Gastroesophageal sphincter (tissue), 4 donors: ENCODE measurements around the gene MRPL12. TPM values are rescaled to one million over a fixed set of nuclear protein-coding genes. Genes with fewer than 3 reads are reported as not detected.
"Not testable (repeated sequence)": the region's sequence is repeated elsewhere in the genome, so short reads cannot be mapped to it uniquely, and the experiment has no call there.

Source experiments
- ATAC-seq: fragments of 150-250 bp; one replicate; pipeline ENCODE4 v1.9.1; 2016; ENCODE audit warnings: mild to moderate bottlenecking, moderate library complexity
- H3K27ac ChIP-seq, 4 donors: fragments of 200-600 bp; sonication (generic) in 3 of 4; 1 replicate in 3 of 4; 2 replicates in 1 of 4; pipeline ENCODE4 v1.5.1; 2016 to 2019
- H3K27me3 ChIP-seq: fragments of 200-600 bp; sonication (generic); one replicate; pipeline ENCODE4 v1.5.1; 2019
- H3K36me3 ChIP-seq, 2 donors: fragments of 200-600 bp; sonication (generic); one replicate each; pipeline ENCODE4 v1.5.1; 2019; ENCODE audit warnings: control low read depth in 1 of 2
- H3K4me1 ChIP-seq, 3 donors: fragments of 200-600 bp; sonication (generic); 1 replicate in 2 of 3; 2 replicates in 1 of 3; pipeline ENCODE4 v1.5.1; 2016 to 2019; ENCODE audit warnings: control low read depth in 2 of 3
- H3K4me3 ChIP-seq, 2 donors: fragments of 200-600 bp; sonication (generic); one replicate each; pipeline ENCODE4 v1.5.1; 2019; ENCODE audit warnings: mild to moderate bottlenecking in 1 of 2, moderate library complexity in 1 of 2
- H3K9me3 ChIP-seq, 3 donors: fragments of 200-600 bp; sonication (generic); one replicate each; pipeline ENCODE4 v1.5.1; 2017 to 2019; ENCODE audit warnings: control low read depth in 2 of 3
- CTCF ChIP-seq, 4 experiments: fragments of 200-600 bp in 2 of 4; fragments of 450-650 bp in 2 of 4; sonication (generic) in 1 of 4; IDR thresholded peaks; one replicate each; pipeline ENCODE4 v1.5.1; 2017 to 2019; ENCODE audit warnings: antibody characterized with exemption in 4 of 4, mild to moderate bottlenecking in 2 of 4, moderate library complexity in 2 of 4
- EP300 ChIP-seq: sonication (generic); formaldehyde crosslinking; IDR thresholded peaks from one replicate; pipeline ENCODE4 v1.6.1; 2017; ENCODE audit warnings: antibody characterized with exemption, mild to moderate bottlenecking
- POLR2A ChIP-seq, 2 donors: fragments of 450-650 bp; IDR thresholded peaks; one replicate each; pipeline ENCODE4 v1.6.1; 2017; ENCODE audit warnings: antibody characterized with exemption in 2 of 2, mild to moderate bottlenecking in 2 of 2, moderate library complexity in 1 of 2
- POLR2AphosphoS5 ChIP-seq: sonication (generic); formaldehyde crosslinking; IDR thresholded peaks from one replicate; pipeline ENCODE4 v1.6.1; 2017; ENCODE audit warnings: antibody characterized with exemption
- WGBS, 2 donors: methylation state at CpG; one replicate each; pipeline ENCODE4 v1.1.5; 2018; ENCODE audit warnings: low coverage in 1 of 2; 5-methylcytosine and 5-hydroxymethylcytosine counted together
- total RNA-seq, 4 donors: library from RNA; depleted of rRNA; stranded (reverse); fragments of >200 nt; gene quantifications; one replicate each; pipeline ENCODE4 v1.1.0, GENCODE V29; 2016

MRPL12 gene
- total RNA-seq, 4 donors from 2014 or later: 27.5 to 42.9 (median 29.3) TPM

- H3K27me3 ChIP-seq: peaks cover 90% of the 10 kb centered on the region
- no peak for ATAC-seq
- H3K4me1 ChIP-seq: peaks cover 0 to 9% (median 0%) of the 10 kb centered on the region in 3 donors
- no peak overlapping the region for H3K4me3 ChIP-seq
- H3K9me3 ChIP-seq: no peaks in the 10 kb centered on the region
- 7 to 25% methylated on average over 5 to 6 of the region's 30 CpGs for WGBS, 2 donors
- no peak overlapping the region for H3K27ac ChIP-seq
- no peaks in the 10 kb centered on the region for H3K36me3 ChIP-seq
- no peak for TF ChIP-seq POLR2A (IDR thresholded peaks at IDR 0.05)
Observed at GRCh38 chr17:81735264-81736102, 32.3 kb downstream of the MRPL12 start.

- H3K9me3 ChIP-seq: no peaks in the 10 kb centered on the region
- no peak for TF ChIP-seq POLR2A (IDR thresholded peaks at IDR 0.05)
Observed at GRCh38 chr17:81737947-81738800, 35.0 kb downstream of the MRPL12 start.

GRCh38 chr17:81738801-81739393 is 35.7 kb downstream of the MRPL12 start:
- TF ChIP-seq EP300 (no peak), CTCF (IDR thresholded peaks at IDR 0.05) (no peak), POLR2A (IDR thresholded peaks at IDR 0.05) (no peak), POLR2AphosphoS5 (no peak)
- H3K36me3 ChIP-seq: no peaks in the 10 kb centered on the region

More at GRCh38 chr17:81737947-81738800, 35.0 kb downstream of the MRPL12 start:
- no peak overlapping the region for H3K4me3 ChIP-seq
- H3K36me3 ChIP-seq: no peaks in the 10 kb centered on the region
- 90% methylated on average over 8 of the region's 31 CpGs; no CpG with 5 or more reads in 1 of the 2 donors for WGBS, 2 donors
- H3K27me3 ChIP-seq: peaks cover 80% of the 10 kb centered on the region
- ATAC-seq: no peak
- H3K4me1 ChIP-seq: peaks cover 0 to 9% (median 0%) of the 10 kb centered on the region in 3 donors
- H3K27ac ChIP-seq: no peak overlapping the region

GRCh38 chr17:81739593-81739992 is 36.4 kb downstream of the MRPL12 start:
- 67 to 100% methylated on average over 1 of the region's 8 CpGs for WGBS, 2 donors

More at GRCh38 chr17:81738801-81739393, 35.7 kb downstream of the MRPL12 start:
- H3K9me3 ChIP-seq: no peaks in the 10 kb centered on the region
- WGBS, 2 donors: 60 to 72% methylated on average over 1 to 9 of the region's 27 CpGs
- ATAC-seq: no peak
- H3K27ac ChIP-seq: no peak overlapping the region
- peaks cover 73% of the 10 kb centered on the region for H3K27me3 ChIP-seq
- H3K4me3 ChIP-seq: no peak overlapping the region
- H3K4me1 ChIP-seq: peaks cover 0 to 4% (median 0%) of the 10 kb centered on the region in 3 donors

GRCh38 chr17:81740395-81740961 is 37.3 kb downstream of the MRPL12 start:
- Histone ChIP-seq H3K27ac (no peak overlapping the region), H3K4me1 (no peaks in the 10 kb centered on the region), H3K27me3 (peaks cover 57% of the 10 kb centered on the region), H3K4me3 (no peak overlapping the region), H3K9me3 (no peaks in the 10 kb centered on the region), H3K36me3 (no peaks in the 10 kb centered on the region)
- TF ChIP-seq POLR2A (IDR thresholded peaks at IDR 0.05) (no peak), POLR2AphosphoS5 (no peak), CTCF (IDR thresholded peaks at IDR 0.05) (no peak), EP300 (no peak)
- WGBS, 2 donors: 30 to 31% methylated on average over 2 to 4 of the region's 28 CpGs
- no peak for ATAC-seq

More at GRCh38 chr17:81739593-81739992, 36.4 kb downstream of the MRPL12 start:
- H3K36me3 ChIP-seq, H3K4me3 ChIP-seq, H3K27ac ChIP-seq, ATAC-seq, H3K4me1 ChIP-seq, H3K9me3 ChIP-seq: not testable (repeated sequence)
- peaks cover 66% of the 10 kb centered on the region for H3K27me3 ChIP-seq

GRCh38 chr17:81741049-81741593 is 38.0 kb downstream of the MRPL12 start:
- TF ChIP-seq POLR2AphosphoS5: no peak
- Histone ChIP-seq H3K27ac (no peak overlapping the region), H3K9me3 (no peaks in the 10 kb centered on the region), H3K36me3 (no peaks in the 10 kb centered on the region), H3K27me3 (peaks cover 51% of the 10 kb centered on the region), H3K4me1 (no peaks in the 10 kb centered on the region), H3K4me3 (no peak overlapping the region)
- ATAC-seq: no peak
- WGBS, 2 donors: no CpG with 5 or more reads among the region's 22 CpGs
